Stimulated activated CD8-positive, alpha-beta memory T cell treated with anti-CD3 and anti-CD28 coated beads, Interleukin-7, amount 100 ng/mL, for 1 hour (primary cell): Measurements from ENCODE around the gene B4GALT2.

Source experiments
- DNase-seq, 2 donors: peaks; one replicate each; pipeline ENCODE4 v3.0.0-alpha.2; 2020; ENCODE audit warnings: low read depth in 2 of 2

B4GALT2 gene

DNA sequence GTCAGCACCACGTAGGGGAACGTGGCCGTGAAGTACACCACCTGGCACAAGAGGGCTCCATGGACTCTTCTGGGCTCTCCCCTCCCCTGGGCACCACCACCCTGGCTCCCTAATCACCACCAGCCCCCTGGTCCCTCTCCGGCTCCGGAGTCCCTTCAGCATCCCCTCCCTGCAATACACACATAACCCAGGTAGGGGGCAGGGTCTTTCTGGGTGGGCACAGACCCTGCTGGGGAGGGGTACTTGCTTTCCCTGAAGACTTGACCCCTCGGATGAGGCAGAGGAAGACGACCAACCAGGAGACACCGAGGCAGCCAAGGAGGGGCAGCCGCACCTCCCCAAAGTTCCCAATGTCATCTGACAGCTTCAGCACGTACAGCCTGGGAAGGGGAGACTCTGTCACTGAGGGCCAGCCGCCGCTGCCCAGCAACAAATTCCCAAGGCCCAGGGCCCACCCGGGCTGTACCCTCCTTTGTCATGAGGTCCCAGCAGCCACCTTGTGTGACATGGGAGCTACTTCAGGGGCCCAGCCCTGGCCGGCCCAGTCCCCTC is 23.7 kb downstream of the B4GALT2 start:
- DNase-seq: no peak

DNA sequence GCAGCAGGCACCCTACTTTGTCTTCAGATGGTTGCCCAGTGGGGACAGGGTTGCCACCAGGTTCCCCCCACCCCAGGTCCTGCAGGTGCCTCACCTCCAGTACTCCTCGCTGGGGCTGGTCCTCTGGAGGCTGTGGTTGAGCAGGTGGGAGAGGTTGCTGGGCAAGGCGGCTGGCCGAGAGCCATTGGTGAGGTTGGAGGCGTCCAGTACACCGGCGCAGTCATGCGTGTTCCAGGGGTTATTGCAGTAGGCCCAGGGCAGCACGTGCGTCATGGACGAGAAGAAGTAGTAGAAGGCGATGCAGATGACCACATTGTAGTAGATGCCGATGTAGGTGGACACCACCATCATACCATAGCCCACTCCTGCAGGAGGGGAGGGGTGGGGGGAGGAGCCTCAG is 29.2 kb downstream of the B4GALT2 start:
- DNase-seq: no peak

DNA sequence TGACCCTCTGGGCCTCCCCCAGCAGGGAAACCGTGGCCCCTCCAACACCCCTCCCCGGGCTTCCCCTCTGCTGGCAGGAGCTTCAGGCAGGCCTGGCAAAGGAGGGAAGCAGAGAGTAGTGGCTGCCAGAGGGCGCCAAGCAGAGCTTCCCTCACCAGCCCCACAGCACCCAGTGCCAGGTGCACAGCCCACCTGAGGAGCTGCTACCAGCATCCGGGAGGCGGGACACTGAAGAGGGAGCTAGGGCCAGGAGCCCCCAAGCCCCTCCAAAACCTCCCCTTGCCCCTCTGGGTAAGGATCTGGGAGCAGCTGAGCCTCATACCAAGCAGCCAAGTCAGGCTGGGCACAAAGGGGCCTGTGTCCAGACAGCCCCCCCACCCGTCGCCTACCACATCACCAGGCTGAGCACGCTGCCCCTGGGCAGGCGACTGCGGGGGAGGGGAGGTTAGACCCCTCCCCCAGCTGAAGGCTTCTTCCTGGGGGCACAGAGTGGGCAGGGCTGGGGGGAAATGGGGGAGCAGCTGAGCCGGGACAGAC is 32.0 kb downstream of the B4GALT2 start:
- DNase-seq: no peak

DNA sequence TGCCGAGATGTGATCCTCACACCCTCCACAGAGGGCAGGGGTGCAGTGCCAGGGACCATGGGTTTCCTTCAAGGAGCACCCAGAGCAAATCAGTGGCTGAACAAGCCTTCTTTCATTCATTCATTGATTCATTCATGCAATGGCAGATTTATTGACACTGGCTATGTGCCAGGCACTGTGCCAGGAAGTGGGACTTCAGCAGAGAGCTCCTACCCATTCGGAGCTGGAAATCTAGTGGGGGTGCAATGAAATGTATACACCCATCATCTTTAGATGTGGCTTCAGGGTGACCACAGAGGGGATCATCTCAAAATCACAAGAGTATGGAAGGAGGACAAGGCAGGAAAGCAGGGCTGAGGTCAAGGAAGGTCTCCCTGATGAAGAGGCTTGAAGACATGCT is 33.4 kb downstream of the B4GALT2 start:
- no peak for DNase-seq

DNA sequence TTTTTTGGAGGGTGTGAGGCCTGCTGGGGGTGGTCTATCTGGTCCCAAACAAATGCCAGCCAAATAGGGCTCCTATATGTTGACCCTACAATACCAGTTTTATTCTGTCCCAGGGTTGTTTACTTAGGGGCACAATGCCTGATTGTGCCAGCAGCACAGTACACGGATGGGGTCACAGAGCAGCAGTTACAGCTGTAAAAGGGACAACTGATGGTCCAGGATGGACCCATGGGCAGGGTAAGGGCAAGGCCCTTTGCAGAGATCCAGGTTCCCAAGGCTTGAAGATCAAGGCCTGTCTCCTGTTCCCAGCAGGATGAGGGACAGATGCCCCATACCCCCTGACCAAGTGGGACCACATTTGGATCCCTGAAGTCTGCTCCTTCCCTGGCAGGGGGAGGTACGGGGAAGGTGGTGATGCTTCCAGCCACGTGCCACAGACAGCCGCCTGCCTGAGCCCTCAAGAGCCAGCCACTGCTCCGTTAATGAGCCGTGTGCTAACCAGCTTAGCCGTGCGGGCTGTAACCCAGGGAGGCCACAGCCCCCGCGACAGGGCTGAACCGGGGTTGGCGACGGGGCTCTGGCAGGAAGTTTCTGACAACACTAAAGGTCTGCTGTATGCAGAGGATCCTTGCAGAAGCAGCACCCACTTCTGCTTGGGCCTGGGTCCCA is 34.1 kb downstream of the B4GALT2 start:
- no peak for DNase-seq

DNA sequence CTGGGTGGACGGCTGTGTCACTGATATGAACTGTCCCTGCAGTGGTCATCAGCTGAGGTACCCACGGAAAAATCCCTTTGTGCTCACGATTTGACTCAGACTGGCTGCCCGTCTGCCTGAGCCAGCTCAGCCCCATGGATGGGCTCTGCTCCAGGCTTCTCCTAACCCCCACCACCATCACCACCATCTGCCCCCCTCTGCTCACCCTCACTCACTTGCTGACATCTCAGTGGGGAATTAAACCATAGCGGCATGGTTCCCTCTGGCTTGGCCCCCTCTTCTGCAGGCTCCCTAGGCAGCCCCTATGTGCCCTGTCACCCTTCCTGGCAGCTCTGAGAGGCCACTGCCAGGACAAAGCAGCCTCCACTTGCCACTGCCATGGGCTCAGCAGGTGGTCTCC is 34.9 kb downstream of the B4GALT2 start:
- DNase-seq: no peak

DNA sequence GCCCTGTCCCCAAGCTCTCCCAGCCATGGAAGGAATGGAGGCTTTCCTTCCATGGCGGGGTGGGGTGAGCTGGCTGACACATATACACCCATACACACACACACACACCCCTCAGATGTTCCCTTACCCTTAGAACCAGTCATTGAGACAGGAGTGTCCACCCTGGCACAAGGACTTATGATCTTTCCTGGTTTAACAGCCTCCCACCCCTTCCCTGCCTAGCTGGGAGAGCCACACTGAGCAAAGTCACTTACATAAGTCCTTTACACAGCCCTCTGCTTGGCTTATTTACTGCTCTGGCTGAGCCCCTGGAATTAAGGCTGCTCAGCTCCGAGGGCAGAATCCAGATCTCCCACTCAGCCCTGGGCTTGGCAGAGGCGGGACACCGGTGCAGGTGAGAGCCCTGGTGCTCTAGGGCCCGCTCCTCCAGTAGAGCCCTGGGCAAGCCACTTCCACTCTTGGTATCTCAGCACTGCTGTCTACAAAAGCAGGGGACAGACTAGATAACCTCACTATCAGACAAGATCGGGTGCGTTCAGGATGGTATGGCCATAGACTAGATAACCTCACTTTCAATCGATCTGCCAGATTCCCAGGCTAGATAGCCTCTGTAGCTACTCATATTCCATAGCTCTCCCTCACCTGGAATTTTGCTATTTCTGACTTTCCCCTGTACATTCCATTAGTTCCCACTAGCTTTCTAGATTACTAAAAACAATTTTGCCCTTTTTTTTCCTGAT is 35.5 kb downstream of the B4GALT2 start:
- DNase-seq: no peak

DNA sequence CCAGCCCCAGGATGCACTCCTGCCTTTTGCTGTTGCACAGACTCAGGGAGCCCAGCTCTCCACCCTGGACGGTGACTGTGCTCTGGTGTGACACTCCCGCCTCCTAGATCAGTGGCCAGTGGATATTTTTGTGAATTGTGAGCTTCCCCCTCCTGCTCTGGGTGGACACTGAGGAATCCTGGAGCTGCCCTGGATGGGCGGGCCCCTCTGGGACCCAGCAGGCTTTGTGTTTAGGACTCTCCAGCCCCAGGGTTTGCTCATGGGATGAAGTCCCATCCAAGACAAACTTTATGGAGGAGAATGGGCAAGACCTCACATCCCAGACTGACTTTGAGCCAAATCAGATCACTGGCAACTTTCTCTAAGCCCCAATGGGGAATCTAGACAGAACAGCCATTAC is 36.2 kb downstream of the B4GALT2 start:
- no peak for DNase-seq

DNA sequence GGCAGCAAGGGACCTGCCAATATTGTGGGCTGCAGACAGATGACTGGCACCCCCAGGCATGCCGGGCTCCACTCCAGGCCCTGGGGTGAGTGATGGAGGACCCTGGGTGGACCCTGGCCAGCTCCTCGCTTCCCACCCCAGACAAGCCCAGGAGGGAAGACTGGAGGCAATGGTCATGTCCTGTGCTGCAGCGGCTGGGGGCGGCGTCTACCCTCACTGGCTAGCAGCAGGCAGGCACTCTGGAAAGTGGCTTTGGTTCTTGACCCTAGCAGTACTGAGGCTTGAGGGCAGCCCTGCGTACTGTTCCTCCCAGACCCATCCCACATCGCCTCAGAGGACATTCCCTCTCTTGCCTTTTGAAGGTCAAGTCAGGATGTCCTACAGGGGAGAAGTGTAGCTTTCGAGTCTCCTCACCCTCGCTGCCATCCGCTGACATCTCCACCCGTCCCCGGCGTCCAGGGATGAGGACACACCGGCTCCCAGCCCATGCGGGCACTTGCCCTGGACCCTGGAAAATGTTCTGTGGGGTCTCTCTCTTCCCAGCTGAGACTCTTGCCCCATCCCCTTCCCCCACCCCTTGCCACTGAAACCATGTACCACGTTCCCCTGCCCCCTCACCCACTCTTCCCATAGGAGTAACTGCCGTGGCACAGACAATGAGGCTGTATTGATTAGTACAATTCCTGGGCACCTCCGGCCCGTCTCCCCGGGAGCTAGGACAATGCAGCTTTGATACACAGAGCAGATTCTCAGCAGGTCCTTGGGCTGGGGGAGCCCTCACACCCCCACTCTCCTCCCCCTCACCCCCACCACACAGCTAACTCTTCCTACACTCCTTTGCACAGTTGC is 37.3 kb downstream of the B4GALT2 start:
- no peak for DNase-seq

DNA sequence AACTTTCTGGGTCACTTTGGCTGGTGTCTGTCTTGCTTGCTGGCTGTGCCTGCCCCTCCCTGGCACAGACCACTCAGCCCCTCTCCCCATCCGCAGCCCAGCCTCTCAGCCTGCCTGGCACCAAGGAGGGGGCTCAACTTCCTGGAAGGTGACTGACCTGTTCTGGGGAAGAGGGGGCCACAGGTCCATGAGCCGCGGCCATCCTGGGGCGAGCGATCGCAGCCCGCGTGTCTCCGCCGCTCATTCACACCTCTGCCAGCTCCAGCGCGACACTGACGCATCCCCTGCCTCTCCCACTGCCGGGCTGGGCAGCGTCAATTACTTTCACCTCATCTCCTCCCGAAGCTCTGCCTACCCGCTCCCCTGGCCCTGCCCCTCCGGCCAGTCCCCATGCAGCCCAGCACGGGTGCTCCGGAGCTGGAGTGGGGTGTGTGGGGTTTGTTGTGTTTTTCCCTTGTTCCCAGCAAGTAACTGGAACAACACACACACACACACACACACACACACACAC is 37.9 kb downstream of the B4GALT2 start:
- DNase-seq: no peak

DNA sequence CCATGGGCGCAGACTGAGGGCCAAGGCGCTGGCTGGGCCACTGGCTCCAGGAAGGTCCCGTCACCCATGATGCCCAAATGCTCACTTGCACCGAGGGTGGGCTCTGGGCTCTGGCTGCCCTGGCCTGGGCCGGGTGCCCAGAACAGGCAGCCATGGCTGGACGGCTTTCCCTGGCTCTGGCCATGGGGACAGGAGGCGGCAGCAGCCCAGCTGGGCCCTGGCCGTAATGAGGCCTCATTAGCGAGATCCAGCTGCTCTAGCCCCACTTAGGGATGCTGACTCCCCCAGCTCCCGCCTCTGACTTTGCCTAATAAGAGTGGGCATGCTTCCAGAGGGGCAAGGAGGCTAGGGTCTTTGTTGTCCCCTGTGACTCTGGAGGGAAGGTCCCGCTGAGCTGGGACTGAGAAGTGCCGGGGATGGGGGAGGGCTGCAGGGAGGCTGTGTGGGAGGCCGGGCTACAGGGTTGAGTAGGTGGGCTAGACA is 40.5 kb downstream of the B4GALT2 start:
- no peak for DNase-seq

DNA sequence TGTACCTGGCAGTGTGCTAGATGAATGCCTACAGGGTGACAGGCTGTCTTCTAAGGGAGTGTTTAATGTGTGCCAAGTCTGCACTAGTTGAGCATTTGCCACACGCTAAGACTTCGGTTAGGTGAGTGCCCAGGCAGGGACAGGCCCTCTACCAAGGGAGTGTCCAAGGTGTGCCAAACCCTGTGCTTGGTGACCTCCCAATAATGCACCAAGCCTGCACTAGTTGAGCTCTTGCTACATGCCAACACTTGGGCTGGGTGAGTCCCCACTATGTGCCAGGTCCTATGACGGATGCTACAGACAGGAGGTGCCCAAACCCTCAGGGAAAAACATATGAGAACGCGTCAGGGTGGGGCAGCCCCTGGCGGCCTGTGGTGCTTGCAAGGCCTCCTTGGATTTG is 41.5 kb downstream of the B4GALT2 start:
- no peak for DNase-seq

DNA sequence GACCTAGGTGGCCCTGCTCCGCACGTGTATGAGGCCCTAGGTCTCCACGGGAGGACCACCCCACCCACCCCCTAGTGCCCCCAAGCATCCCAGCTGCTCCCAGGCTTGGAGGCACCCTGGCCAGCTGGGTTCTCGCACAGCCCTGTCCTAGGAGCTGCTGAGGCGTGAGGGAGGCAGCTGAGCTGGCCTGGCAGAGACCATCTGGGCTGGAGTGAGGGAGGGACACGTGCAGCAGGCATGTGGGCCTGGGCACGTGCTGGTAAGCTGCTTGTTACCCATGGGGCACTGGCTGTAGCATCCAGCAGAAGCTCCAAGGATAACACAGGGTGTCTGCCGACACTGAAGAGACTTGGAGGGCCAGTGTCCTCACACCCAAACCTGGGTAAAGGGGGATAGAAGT is 42.1 kb downstream of the B4GALT2 start:
- DNase-seq: no peak

DNA sequence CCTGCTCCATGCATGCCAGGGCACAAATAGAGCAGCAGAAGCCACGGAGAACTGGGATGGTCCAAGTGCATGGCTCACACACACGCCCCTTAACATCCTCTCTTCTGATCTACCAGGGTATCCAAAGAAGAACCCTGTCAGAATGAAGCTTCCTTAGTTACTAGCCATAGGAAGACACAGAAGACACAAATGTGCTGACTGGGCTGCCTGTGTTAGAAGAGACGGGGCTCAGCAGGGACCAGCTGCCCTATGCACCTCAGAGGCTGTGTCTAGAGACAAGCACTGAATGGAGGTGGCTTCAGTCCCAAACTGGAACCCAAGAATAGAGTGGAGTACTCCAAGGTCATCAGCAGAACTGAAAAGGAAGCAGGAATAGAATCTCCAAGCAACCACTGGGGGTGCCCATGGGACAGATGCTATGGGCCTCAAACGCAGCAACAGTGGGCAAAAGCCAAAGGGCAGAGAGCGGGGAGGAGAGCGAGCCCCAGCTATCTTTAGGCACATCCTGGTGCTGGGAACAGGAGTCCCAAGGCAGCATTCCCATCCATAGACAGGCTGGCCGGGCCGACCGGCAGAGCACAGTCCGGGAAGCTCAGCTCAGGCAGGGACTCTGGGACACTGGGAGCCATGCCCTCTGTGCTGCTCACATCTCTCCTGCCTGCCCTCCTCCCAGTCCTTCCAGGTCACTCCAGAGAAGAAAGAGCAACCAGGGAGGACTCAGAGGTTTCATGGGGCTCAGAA is 42.7 kb downstream of the B4GALT2 start:
- no peak for DNase-seq

DNA sequence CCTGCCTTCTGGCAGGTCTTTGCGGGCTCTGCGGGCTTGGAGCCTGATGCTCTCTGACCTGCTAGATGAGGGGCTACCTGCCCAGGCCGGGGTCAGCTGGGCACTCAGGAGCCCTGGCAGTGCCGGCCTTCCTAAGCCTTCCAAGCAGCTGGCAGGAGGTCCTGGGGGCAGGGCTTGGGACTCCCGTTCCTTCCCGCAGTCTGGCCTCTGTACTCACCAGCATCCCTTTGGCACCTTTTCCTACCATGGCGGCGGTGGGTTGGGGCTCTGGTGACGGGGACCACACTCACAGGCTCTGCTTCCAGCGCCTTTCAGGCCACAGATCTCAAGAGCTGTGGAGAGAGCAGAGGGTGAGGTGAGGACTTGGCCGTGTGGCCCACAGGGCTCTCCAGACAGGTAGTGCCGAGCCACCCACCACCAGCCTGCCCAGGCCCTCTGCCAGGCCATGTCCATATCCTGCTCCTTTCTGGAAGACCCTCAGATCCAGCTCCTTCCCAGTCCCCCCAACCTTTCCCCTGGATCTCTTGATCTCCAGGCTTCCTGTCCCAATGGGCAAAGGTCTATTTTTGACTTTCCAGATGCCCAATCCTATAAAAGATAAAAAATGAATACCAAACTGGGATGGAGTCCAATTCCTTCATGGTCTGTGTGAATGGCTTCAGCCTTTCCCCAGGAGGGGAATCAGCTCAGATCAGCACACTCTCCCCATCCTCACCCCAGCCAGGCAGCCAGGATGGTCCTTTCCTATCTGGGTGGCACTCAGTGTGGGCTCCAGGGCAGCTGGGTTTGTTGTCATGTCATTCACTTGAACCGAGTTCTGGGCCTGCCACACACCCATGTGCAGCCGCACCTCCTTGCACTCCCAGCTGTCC is 45.3 kb downstream of the B4GALT2 start:
- no peak for DNase-seq

DNA sequence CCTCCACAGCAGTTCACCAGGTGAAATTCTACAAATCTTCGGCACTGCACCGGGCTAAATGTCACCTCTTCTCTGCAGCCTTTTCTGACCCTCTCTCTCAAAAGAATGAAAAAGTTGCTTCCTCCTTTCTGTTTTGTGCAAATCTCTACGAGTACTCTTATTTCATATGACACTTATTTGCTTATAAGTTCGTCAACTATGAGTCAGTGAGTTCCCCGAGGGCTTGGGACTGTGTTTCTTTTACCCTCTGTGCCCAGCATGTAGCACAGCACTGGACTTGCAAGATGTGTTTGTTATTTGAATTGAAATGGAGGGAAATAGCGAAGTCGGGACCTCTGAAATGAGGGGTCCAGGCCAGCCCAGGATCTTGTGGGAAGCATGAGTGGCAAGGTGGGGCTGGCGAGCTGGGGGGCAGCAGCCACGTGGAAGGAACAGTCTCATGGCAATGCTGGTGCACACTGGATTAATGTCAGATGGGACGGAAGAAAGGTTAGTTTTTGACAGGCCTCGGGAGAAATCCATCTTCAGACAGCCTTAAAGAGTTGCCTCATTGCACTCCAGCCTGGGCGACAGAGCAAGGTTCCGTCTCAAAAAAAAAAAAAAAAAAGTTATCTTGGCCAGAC is 46.0 kb downstream of the B4GALT2 start:
- DNase-seq: no peak

DNA sequence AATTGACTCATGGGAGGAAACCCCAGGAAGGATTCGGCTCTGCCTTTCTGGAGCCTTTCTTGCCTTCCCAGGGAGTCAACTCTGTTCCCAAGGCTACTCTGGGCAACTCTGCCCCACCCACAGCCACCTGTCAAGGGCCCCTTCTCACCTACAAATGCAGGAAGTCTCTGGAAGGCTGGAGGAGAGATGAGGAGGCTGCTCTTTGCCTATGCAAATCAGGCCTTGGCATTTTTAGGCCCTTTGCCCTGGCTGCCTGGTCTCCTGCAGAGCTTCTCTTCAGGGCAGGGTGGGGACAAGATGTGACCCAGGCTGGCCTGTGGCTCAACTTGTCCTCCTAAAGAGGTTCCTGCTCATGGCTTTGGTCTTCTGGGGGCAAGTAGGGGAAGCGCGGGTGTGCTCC is 46.8 kb downstream of the B4GALT2 start:
- no peak for DNase-seq

DNA sequence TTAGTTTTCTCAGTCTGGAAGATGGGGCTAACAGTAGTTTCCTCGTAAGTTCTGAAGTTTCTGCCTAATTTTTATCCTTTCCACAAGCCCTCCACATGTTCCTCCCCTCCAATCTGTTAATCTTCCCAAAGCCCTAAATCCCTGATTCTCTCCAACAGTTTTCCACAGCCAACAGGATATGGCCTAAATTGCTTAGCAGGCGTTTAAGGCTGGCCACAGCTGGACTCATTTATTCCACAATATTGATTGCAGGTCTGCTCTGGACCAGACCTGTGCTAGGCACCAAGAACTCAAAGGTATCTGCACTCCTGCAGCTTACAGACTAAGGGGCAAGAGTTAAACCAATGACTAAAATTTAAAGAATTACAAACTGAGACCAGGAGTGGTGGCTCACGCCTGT is 48.3 kb downstream of the B4GALT2 start:
- DNase-seq: no peak

DNA sequence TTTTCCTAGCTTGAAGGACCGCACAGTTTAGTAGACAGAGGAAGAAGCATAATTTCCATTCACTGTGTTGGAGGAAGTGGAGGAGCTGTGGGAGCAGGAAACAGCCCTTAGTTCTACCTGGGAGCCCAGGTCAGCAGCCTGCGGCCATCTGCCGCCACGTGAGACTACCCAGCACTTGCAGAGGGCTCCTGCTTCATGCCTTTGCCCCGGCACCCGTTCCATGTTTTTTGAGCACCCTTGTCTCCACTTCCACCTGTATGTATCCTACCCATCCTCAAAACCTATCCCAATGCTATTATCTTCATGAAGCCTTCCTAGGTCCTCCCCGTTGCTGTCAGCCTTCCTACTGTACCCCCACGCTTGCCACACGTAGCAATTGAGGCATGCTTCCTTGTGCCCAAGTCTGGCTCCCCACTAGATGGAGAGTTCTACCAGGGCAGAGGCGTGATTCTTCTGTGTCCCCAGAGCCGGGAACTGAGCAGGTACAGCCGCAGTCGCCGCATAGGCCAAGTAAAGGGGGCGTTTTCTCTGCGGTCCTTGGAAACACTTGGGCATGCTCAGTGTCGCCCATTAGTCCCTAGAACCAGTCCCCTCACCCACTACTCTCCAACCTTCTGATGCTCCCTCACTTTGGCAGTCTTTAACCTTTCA is 50.4 kb downstream of the B4GALT2 start:
- no peak for DNase-seq
